GM18909 (cell line): ENCODE measurements around the gene EFS.

Source experiments
- ATAC-seq: cut with Tn5 transposase; IDR thresholded peaks from one replicate; pipeline ENCODE4 v1.9.1; 2021; ENCODE audit warnings: mild to moderate bottlenecking; ENCODE audit not compliant: unreplicated experiment, poor library complexity

Gene EFS

GRCh38 chr14:23380197-23380914 is 15.4 kb upstream of the EFS start:
- ATAC-seq = no peak

- ATAC-seq = no peak
Observed at GRCh38 chr14:23379366-23380196, 14.6 kb upstream of the EFS start.

GRCh38 chr14:23378612-23379220 is 13.7 kb upstream of the EFS start:
- ATAC-seq = no peak

DNA sequence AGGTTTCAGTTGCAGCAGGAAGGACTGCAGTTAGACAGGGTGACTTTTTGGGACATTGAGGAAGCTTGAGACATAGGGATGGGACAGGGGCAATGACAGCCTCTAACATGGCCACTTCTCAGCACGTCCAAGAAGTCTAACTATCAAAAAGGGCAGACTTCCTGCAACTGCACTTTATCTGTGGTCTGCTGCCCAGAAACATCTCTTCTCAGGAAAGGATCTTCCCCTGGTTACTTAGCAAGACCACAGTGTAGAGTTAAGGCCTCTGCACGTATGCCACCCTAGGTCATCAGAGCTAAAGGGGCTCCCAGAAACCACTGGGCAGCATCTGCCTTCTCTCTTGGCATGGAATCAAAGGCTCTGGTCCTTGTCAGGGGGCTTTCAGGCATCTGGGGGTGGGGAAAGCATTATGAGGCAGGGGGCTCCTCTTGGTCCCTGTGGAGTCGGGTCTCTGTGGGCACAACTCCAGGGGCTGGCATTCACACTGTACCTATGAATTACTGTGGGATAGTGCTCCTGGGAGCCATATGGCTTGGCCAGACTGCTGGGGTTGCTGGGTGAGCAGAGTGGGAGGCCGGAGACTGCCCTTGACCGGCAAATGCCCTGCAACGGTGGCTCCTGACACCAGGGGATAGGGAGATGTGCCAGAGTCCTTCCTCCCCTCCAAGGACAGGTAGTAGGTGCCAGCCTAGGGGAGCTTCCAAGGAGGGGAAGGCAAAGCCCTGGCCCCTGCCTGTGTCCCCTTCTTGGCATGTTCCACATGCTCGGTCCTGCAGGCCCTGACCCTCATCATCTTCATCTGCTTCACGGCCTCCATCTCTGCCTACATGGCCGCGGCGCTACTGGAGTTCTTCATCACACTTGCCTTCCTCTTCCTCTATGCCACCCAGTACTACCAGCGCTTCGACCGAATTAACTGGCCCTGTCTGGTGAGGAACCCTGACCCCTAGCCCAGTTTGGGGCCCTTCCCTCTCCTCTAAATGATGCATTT is 12.9 kb upstream of the EFS start:
- ATAC-seq = no peak

DNA sequence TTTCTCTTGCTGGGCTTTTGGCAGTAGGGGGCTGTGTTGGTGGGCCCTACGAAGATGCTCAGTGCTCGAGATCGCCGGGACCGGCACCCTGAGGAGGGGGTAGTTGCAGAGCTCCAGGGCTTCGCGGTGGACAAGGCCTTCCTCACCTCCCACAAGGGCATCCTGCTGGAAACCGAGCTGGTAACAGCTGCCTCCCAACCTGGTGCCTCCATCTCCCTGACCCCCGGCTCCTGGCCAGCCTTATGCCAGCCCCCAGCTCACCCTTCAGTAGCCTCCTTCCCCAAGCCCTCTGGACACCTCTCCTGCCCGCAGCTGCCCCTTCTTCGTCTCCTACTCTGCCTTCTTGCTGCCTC is 12.2 kb upstream of the EFS start:
- no peak for ATAC-seq

DNA sequence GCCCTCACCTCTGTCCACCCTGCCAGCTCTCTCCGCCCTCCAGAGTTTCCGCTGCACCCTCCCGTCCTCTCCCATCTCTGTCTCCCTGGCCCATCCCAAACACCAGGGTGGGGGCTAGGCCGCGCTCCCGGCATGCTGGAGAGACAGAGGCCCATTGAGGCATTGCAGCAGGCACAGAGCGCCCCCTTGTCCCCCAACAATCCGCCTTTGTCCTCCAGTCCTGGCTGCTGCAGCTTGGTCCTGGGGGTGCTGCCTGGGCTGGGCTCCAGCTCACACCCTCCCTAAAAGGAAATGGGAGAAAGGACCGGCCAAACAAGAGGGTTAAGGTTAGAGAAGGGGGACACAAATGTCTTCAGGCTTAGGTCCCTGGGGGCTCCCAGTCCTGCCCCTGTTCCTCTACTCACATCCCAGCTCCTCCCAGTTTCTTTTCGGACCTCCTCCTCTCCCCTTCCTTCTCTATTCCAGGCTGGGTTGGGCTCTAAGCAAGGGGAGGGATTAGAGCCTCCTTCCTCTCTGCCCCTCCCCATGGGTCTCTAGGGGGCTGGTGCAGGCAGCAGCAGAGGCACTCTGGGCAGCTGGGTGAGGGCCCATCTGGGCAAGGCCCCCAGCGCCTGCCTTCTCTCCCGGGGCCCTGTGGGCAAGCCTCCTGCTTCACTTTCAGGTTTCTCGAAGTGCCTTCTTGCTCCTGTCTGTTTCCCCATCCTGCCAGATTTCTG is 11.7 kb upstream of the EFS start, which contains the start of gene CMTM5:
CMTM5 (plus strand) TSS at position 565 of the 716 bp plus-strand sequence. CDS start 206 bp downstream, outside the sequence.
- no peak for ATAC-seq

GRCh38 chr14:23375527-23376251 is 10.7 kb upstream of the EFS start:
- ATAC-seq = no peak

- ATAC-seq = no peak
Observed at GRCh38 chr14:23373041-23373440, 8.1 kb upstream of the EFS start.

DNA sequence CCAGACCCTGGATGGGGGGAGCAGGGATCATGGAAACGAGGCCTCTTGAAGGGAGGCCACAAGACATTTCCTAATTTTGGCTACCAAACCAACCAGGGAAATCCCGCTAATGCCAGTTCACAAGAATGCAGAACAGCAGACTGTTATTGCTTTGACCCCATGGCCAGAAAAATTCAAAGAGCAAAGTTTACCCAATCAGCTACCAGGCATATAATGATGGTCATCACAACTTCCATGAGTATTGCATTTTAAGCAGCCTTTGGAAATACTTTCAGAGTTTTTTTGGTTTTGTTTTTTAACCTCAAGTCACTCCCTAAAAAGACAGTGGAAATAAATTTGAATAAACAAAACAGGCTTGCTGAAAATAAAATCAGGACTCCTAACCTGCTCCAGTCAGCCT is 7.5 kb upstream of the EFS start, which contains the start of gene IL25:
IL25 (plus strand) TSS at position 301 of the 400 bp plus-strand sequence.
- ATAC-seq = no peak

DNA sequence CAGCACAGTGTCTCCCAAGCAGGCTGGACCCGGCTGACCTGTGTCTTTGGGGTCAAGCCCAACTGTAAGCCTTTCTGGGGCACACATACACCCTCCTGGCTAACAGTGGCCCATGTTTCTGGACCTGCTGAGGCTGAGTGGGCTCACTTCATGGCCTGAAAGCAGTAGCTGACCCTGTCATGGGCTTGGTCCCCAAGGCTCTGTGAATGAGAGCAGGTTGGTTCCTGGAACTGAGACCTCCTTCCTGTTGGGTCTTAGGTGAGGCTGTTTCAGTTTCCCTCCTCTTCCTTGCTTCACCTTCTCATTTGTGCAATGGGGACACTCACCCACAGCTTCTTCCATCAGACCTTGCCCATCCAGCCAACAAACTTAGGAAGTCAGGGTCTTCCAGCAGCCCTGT is 6.9 kb upstream of the EFS start:
- no peak for ATAC-seq

GRCh38 chr14:23370221-23370620 is 5.2 kb upstream of the EFS start:
- no peak for ATAC-seq

- no peak for ATAC-seq
Observed at GRCh38 chr14:23366426-23366921, 1.5 kb upstream of the EFS start.

GRCh38 chr14:23365732-23366425 is 907 bp upstream of the EFS start:
- ATAC-seq = no peak

DNA sequence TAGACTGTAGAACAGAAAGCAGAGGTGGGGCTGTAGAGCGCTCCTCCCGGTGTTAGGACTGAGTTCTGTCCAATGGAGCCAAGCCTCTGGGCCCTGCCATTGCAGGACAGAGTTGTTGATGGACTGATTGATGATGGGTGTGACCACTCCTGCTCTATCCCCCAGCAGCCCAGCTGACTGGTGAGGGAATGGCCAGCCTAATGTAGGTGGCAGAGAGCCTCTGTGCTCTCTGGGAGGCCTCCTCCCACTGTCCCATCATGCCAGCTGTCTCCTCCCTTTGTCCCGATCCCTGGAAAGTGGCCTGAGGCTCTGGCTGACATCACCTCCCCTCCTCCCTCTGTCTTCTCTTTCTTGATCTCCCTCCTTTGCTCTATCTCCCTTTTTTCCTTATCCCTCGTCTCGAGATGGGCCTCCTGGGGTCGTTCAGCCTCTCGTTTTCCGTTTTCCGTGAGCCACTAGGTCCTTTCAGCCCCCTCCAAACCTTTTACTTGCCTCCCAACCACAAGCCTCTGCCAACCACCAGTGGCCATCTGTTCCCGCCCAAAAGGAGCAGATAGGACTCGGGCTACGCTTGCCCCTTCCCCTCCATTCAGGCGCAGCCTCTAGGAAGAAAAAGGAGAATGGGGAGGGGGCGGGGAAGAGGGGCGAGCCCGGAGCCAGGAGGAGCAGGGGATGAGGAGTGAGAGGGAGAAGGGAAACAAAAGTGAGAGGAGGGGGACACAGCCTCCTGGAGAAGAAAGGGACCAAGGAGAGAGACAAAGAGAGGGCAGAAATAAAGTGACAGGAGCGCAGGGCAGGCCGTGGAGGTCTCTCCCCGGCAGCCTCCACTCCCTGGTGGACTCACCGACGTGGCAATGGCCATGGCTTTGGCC is 572 bp downstream of the EFS start:
- ATAC-seq = no peak

- ATAC-seq = no peak
Observed at GRCh38 chr14:23362200-23362599, 2.8 kb downstream of the EFS start.

- no peak for ATAC-seq
Observed at GRCh38 chr14:23361763-23362162, 3.2 kb downstream of the EFS start.

GRCh38 chr14:23361320-23361719 is 3.7 kb downstream of the EFS start:
- no peak for ATAC-seq
